Pancreas (tissue), 10 donors: Measurements from ENCODE around the gene PDGFRB. TPM values are rescaled to one million over a fixed set of nuclear protein-coding genes. Genes with fewer than 3 reads are reported as not detected.
"Not testable (repeated sequence)": the region's sequence is repeated elsewhere in the genome, so short reads cannot be mapped to it uniquely, and the experiment has no call there.

Experiments used
- ATAC-seq, 4 donors: fragments of 200-7000 bp; cut with Tn5 transposase; one replicate each; pipeline versions ENCODE4 v1.8.0 to v1.9.1; 2020; ENCODE audit warnings: mild to moderate bottlenecking in 4 of 4, moderate library complexity in 4 of 4
- DNase-seq, 6 donors: peaks; one replicate each; pipeline ENCODE4 v3.0.0-alpha.2; 2020
- FAIRE-seq: peaks from 2 replicates; lab custom pipeline; 2012; peaks lifted over from hg19 to GRCh38; lab: Jason Lieb, UNC
- H3K27ac ChIP-seq, 4 donors: fragments of 200-600 bp; sonication (generic); 1 replicate in 3 of 4; 2 replicates in 1 of 4; pipeline versions ENCODE4 v1.5.0 to v1.8.0; 2020
- H3K27me3 ChIP-seq, 4 donors: fragments of 200-600 bp; one replicate each; pipeline ENCODE4 v1.8.0; 2021
- H3K36me3 ChIP-seq, 3 donors: fragments of 200-600 bp; sonication (generic) in 1 of 3; one replicate each; pipeline versions ENCODE4 v1.5.0 to v1.8.0; 2020 to 2021
- H3K4me1 ChIP-seq, 3 donors: fragments of 200-600 bp; one replicate each; pipeline ENCODE4 v1.8.0; 2021
- H3K4me3 ChIP-seq, 4 donors: fragments of 200-600 bp; sonication (generic) in 2 of 4; one replicate each; pipeline versions ENCODE4 v1.5.0 to v1.8.0; 2020 to 2021
- H3K9me3 ChIP-seq, 4 donors: fragments of 200-600 bp; one replicate each; pipeline ENCODE4 v1.8.0; 2021
- CTCF ChIP-seq, 4 donors: fragments of 200-600 bp; sonication (generic) in 3 of 4; IDR thresholded peaks; one replicate each; pipeline versions ENCODE4 v1.5.0 to v1.8.0; 2021; ENCODE audit warnings: antibody characterized with exemption in 4 of 4
- WGBS, 2 donors: extraction: QIAGEN DNeasy Blood & Tissue Kit; methylation state at CpG; one replicate each; pipeline ENCODE4 v1.1.7; 2013; 5-methylcytosine and 5-hydroxymethylcytosine counted together
- intact Hi-C, 3 donors: fragments of 100-400 bp; cut with DNase I; formaldehyde crosslinking; loops; one replicate each; pipeline versions ENCODE4 v1.11.1 to v1.14.2; 2022
- polyA plus RNA-seq, 2 donors: library from polyadenylated mRNA; stranded (reverse); fragments of 200-250 nt; gene quantifications; one replicate each; pipeline ENCODE4 v1.2.3, GENCODE V29; 2013
- total RNA-seq, 6 donors: library from RNA; stranded (reverse); fragmentation: NEBNext Ultra II Directional in 4 of 6; extraction: Animal tissue kit (Norgen Biotek cat#: 25700) in 4 of 6; gene quantifications; one replicate each; pipeline versions ENCODE4 v1.2.1 to v1.2.4, GENCODE V29; 2021 to 2023
- donor health status: healthy with polysubstance abuse.
- donor health status: DM: no; HTN: no; CAD: no; lungs with moderate emphysema.
- donor health status: DM: no; HTN: no; CAD: no.
- donor health status: control.
- donor health status: control.
- donor health status: Bipolar disorder and iron deficiency.
- donor health status: DM: yes; HTN: yes; CAD: no.
- donor health status: DM: no; HTN: no; CAD: no.
- donor health status: DM: no; HTN: no; CAD: no.
- donor health status: DM: yes; HTN: yes; CAD: no.

The PDGFRB gene
- total and polyA plus RNA-seq, 8 donors, result 7.2 to 48.6 (median 14.5) TPM

DNA sequence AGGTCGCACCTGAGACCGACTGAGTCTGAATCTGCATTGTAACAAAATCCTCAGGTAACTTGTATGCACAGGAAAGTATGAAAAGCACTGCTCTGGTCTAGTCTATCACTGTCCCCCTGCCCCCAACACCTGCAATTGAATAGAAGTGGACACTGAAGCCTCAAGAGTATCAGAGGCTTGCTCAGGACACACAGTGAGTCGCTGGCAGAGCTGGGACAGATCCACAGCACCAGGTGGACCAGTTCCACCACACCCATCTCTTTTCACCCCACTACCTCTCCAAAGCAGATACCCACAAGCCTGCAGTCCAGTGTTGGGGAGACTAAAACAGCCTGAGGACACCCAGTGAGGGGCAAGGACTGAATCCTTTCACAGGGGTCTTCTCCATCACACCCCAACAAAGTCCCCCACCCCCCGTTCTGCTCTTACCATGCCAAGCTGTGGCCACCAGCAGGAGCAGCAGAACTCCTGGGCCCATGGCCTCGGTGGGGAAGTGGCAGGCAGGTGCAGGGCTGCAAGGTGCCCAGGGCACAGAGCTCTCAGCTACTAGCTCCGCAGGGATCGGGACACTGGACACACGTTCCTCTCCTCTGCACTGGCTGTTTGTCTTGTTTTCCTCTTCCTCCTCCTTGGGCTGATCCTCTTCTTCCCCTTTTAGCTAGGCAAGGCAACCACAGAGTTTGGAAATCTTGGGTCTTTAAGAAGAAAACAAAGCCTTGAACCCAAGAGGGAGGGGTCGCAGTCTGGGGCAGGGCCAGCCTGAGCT lies 69.5 kb downstream of the PDGFRB start, which contains the start of gene CSF1R:
Gene CSF1R (minus strand): TSS at position 605 of the 766 bp plus-strand sequence. CDS start 127 bp downstream, at position 478.
- ATAC-seq, result peak in 2 of 4 donors; percentile 19 to 44
- no peak for TF ChIP-seq CTCF (IDR thresholded peaks at IDR 0.05)
- Histone ChIP-seq H3K27ac (no peak within 1 kb of the TSS), H3K27me3 (no peaks in the 10 kb centered on the region), H3K36me3 (no peaks in the 10 kb centered on the region), H3K4me1 (no peaks in the 10 kb centered on the region), H3K4me3 (peak within 1 kb of the TSS in 1 of 4 donors; percentile 25), H3K9me3 (no peaks in the 10 kb centered on the region)
- no peak for DNase-seq
- intact Hi-C loops, result no loop called here
- no peak for FAIRE-seq
- 75 to 86% methylated on average over 9 of the region's 9 CpGs for WGBS, 2 donors

DNA sequence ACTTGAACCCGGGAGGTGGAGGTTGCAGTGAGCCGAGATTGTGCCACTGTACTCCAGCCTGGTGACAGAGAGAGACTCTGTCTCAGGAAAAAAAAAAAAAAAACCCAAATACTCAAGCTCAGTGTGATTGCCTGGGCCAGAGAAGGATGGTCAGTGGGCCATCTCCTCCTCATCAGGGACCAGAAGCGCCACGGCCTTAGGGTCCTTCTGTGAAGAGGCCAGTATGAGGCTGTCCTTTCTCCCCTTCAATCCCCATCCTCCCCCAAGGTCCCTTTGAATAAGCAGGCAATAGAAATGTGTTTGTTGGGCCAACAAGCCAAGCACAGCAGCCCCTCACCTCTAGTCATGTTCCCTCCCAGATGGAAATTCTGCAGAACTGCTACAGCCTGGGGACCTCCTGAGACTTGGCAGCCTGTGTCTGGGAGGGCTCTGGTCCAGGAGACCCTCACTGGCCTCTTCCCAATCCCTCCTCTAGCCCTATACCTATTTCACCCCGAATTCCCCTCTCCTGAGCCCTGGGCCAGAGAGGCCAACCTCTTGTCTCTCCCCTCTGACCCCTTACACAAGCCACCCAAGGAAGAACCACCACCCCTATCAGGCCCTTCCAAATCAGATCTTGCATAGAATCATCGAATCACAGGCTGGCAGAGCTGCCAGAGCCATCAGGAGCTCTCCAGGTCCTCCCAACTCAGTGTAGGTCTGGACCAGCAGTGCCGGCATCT lies 70.3 kb downstream of the PDGFRB start:
- intact Hi-C loops, result no loop called here
- Histone ChIP-seq H3K36me3 (no peaks in the 10 kb centered on the region), H3K4me3 (peak overlapping the region in 1 of 4 donors; percentile 25), H3K27me3 (no peaks in the 10 kb centered on the region), H3K9me3 (no peaks in the 10 kb centered on the region), H3K4me1 (no peaks in the 10 kb centered on the region), H3K27ac (no peak overlapping the region)
- ATAC-seq, result no peak
- no peak for DNase-seq
- 79 to 87% methylated on average over 7 of the region's 7 CpGs for WGBS, 2 donors
- FAIRE-seq, result no peak
- TF ChIP-seq CTCF (IDR thresholded peaks at IDR 0.05), result no peak

- FAIRE-seq, H3K4me1 ChIP-seq, ATAC-seq, H3K27me3 ChIP-seq, intact Hi-C loops, DNase-seq, H3K27ac ChIP-seq, H3K36me3 ChIP-seq, H3K9me3 ChIP-seq: not testable (repeated sequence)
- WGBS, 2 donors, result 81 to 89% methylated on average over 6 of the region's 6 CpGs
- peak overlapping the region in 1 of 4 donors; percentile 25 for H3K4me3 ChIP-seq
Measured at GRCh38 chr5:150084754-150085153, 70.9 kb downstream of the PDGFRB start.

DNA sequence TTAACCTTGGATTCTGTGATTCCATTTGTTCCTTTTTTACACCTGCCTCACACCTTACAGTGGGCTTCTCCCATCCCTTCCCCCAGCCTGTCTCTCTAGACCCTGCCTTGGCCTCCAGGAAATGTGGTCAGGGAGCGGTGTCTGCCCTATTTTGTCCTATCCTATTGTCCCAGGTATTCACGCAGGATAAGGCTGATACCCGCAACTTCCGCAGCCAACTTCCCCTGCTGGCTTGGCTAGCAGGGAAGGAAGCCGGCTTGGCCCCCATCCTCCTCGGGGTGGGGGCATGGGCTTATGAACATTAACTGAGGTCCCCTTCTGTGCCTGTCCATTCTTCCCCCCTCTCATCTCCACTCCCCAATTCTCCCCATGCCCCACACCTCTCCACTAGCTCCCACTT lies 72.8 kb downstream of the PDGFRB start:
- FAIRE-seq, result no peak
- peak in 1 of 4 donors; percentile 33 for ATAC-seq
- no peak overlapping the region for H3K27ac ChIP-seq

More for the DNA sequence above, 72.8 kb downstream of the PDGFRB start:
- Histone ChIP-seq H3K4me3 (peak overlapping the region in 1 of 4 donors; percentile 14), H3K4me1 (no peaks in the 10 kb centered on the region), H3K27me3 (no peaks in the 10 kb centered on the region), H3K36me3 (no peaks in the 10 kb centered on the region), H3K9me3 (no peaks in the 10 kb centered on the region)
- no peak for TF ChIP-seq CTCF (IDR thresholded peaks at IDR 0.05)
- DNase-seq, result no peak
- intact Hi-C loops, result no loop called here
- WGBS, 2 donors, result 73 to 81% methylated on average over 6 of the region's 6 CpGs
